PC-3 (cell line): ENCODE measurements around the gene ATP1B1.
"Not testable (repeated sequence)": the region's sequence is repeated elsewhere in the genome, so short reads cannot be mapped to it uniquely, and the experiment has no call there.

ENCODE experiments used
- EZH2phosphoT487 ChIP-seq: fragments of 300-600 bp; sonication (generic); IDR thresholded peaks from 2 replicates; pipeline ENCODE4 v1.6.1; 2018; ENCODE audit warnings: mild to moderate bottlenecking, antibody characterized with exemption, low read length, borderline replicate concordance
- TF ChIP-seq, protein P1 (sequence below): fragments of 300-600 bp; sonication (generic); conservative IDR thresholded peaks from 2 replicates; pipeline ENCODE4 v1.5.1; 2017; ENCODE audit warnings: antibody characterized with exemption, low read depth, mild to moderate bottlenecking, low read length

DNA sequence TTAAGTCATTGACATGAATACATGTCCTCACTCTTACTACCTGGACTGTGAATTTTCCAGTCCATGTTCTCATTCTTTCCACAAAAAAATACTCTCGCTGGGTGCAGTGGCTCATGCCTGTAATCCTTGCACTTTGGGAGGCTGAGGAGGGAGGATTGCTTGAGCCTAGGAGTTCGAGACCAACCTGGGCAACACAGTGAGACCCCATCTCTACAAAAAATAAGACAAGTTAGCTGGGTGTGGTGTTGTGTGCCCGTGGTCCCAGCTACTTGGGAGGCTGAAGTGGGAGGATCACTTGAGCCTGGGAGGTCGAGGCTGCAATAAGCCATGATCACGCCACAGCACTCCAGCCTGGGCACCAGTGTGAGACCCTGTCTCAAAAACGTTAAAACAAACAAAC is 19.1 kb downstream of the ATP1B1 start:
- not testable (repeated sequence) for TF ChIP-seq EZH2phosphoT487
- TF ChIP-seq, protein P1, sequence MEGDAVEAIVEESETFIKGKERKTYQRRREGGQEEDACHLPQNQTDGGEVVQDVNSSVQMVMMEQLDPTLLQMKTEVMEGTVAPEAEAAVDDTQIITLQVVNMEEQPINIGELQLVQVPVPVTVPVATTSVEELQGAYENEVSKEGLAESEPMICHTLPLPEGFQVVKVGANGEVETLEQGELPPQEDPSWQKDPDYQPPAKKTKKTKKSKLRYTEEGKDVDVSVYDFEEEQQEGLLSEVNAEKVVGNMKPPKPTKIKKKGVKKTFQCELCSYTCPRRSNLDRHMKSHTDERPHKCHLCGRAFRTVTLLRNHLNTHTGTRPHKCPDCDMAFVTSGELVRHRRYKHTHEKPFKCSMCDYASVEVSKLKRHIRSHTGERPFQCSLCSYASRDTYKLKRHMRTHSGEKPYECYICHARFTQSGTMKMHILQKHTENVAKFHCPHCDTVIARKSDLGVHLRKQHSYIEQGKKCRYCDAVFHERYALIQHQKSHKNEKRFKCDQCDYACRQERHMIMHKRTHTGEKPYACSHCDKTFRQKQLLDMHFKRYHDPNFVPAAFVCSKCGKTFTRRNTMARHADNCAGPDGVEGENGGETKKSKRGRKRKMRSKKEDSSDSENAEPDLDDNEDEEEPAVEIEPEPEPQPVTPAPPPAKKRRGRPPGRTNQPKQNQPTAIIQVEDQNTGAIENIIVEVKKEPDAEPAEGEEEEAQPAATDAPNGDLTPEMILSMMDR: not testable (repeated sequence)
